ENCODE results near the gene TMEM267. TPM values are rescaled to one million over a fixed set of nuclear protein-coding genes. Genes with fewer than 3 reads are reported as not detected.

Gene TMEM267, protein sequence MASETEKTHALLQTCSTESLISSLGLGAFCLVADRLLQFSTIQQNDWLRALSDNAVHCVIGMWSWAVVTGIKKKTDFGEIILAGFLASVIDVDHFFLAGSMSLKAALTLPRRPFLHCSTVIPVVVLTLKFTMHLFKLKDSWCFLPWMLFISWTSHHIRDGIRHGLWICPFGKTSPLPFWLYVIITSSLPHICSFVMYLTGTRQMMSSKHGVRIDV
- total RNA-seq, result 10.3 TPM

DNA sequence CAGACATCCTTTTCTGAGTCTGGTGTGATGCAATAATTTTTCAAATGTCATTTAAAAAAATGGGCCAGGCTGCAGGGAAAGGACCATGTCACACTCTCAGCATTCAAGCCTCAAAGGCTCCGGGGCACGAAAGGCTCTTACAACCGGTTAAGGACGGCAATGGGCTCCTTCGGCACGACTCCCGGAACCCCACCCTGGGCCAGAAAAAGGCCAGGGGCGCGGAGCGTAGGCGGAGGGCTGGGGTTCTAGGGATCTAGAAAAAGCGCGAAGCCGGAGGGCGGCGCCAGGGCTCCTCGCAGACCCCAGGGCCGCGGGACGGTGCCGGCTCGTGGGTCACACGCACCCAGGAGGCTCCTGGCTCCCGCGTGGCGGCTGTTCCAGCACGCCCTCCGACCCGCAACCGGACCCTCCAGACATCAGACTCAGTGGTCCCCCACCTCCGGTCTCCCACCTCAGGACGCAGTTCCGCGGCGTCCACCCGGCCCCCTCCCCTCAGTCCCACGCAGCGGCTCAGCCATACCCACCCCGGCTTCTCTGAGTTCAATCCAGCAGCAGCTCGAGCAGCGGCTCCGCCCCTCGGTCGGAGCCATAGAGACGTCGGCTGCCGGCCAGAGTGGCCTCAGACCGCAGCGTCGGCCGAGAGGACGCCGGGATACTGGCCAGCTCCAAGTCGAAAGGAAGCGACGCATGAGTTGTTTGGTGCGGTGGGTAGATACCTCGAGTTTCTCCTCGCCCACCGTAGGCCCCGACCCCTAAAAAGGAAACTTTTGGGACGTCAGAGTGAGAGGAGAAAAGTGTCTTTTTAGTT is at the start of gene TMEM267:
Gene TMEM267, minus strand, starts transcription at position 568 of the 808 bp plus-strand sequence. CDS start 29,896 bp downstream, outside the sequence.

DNA sequence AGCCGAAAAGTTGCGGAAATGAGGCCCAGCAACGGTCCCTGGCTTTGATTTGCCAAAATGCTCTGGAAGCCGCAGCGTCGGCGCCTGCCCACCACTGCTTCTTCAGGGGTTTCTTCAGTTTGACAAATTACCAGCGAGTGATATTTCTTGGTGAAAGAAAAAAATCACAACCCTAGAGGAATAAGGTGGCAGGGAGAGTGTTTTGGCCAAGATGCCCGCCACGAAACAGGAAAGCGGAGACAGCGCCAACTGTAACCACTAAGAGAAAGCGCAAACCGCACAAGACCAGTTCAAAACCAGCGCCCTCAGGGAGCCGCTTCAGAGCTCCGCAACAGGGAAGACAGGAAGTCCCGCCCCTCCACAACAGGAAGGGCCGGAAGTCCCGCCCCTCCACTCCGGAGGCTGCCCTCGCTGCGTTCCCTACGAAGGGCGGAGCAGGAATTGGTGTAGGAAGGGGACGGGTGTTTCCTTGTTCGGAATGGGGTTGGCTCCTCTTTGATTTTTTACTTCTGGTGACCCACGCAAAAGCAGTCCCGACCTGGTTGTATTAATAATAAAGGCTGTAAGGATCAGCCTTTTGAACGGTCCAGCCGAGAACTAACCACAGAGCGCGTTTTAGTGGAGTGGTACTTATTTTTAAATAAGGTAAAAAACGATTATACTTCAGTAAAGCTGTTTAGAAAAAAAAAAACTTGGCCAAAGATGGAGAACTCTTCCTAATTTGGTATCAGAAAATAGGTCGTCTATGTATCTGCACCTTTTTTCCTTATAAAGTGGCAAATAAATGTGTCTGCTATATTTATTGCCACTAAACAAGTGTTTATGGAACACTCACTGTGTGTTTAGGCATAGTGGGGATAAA is 31.4 kb upstream of the TMEM267 start, which contains the start of gene C5orf34:
Gene C5orf34, minus strand, starts transcription at position 333 of the 862 bp plus-strand sequence. CDS start 5,809 bp downstream, outside the sequence.

DNA sequence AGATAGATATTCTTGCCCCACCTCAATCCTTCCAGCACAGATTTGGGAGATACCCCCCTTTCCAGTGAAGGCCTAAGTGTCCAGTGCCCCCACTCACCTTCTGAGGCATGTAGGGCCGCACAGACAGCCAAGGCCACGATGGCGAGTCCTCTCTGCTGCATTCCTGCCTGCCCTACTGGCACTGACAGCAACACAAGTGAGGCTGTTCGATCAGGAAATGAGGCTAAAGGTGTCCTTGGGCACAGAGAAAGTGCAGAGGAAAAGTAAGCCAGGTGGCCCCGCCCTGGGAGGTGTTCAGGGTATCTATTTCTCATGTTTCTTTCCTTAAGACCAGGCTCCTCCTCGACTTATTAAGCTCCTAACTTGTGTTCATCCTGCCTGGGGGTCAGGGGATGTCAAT is 71.5 kb downstream of the TMEM267 start, which contains the start of gene CCL28:
Gene CCL28, minus strand, starts transcription at position 236 of the 400 bp plus-strand sequence. Its CDS starts 75 bp downstream, at position 161.

Other genes starting within 250 kb of the TMEM267 start
- 105 TPM for gene HMGCS1, start 170.5 kb downstream of the TMEM267 start, total RNA-seq
- 4.0 TPM for gene CCL28, start 71.5 kb downstream of the TMEM267 start, total RNA-seq
- 6.2 TPM for gene C5orf34, start 31.3 kb upstream of the TMEM267 start, total RNA-seq
- 60.5 TPM for gene PAIP1, start 73.2 kb upstream of the TMEM267 start, total RNA-seq
- 113 TPM for gene NNT, start 119.3 kb upstream of the TMEM267 start, total RNA-seq